Neural progenitor cell (in vitro differentiated cells): Measurements from ENCODE around the gene KLK3. TPM values are rescaled to one million over a fixed set of nuclear protein-coding genes. Genes with fewer than 3 reads are reported as not detected.

Experiments
- DNase-seq: peaks from one replicate; pipeline ENCODE4 v3.0.0-alpha.2; 2016; ENCODE audit warnings: low spot score
- H2AFZ ChIP-seq: fragments of 200-600 bp; sonication (generic); replicated peaks from 2 replicates; pipeline ENCODE4 v1.6.1; 2016; ENCODE audit warnings: antibody characterized with exemption
- H3F3A ChIP-seq: fragments of 200-600 bp; sonication (generic); 2 replicates; pipeline ENCODE4 v1.6.1; 2016; ENCODE audit warnings: antibody characterized with exemption, low read depth
- H3K27ac ChIP-seq: fragments of 200-600 bp; sonication (generic); 2 replicates; pipeline ENCODE4 v1.5.1; 2016; ENCODE audit warnings: mild to moderate bottlenecking
- H3K27me3 ChIP-seq: fragments of 200-600 bp; sonication (generic); 2 replicates; pipeline ENCODE4 v1.6.1; 2016; ENCODE audit warnings: mild to moderate bottlenecking, moderate library complexity
- H3K36me3 ChIP-seq: fragments of 200-600 bp; sonication (generic); 2 replicates; pipeline ENCODE4 v1.5.1; 2016
- H3K4me1 ChIP-seq: fragments of 200-600 bp; sonication (generic); 2 replicates; pipeline ENCODE4 v1.6.1; 2016; ENCODE audit warnings: mixed run types
- H3K4me2 ChIP-seq: fragments of 200-600 bp; sonication (generic); 2 replicates; pipeline ENCODE4 v1.6.1; 2016
- H3K4me3 ChIP-seq: fragments of 200-600 bp; sonication (generic); 2 replicates; pipeline ENCODE4 v1.5.1; 2016
- H3K79me2 ChIP-seq: fragments of 200-600 bp; sonication (generic); 2 replicates; pipeline ENCODE4 v1.6.1; 2016; ENCODE audit warnings: low read depth
- H3K9ac ChIP-seq: fragments of 200-600 bp; sonication (generic); 2 replicates; pipeline ENCODE4 v1.6.1; 2016
- H3K9me3 ChIP-seq: fragments of 200-600 bp; sonication (generic); 2 replicates; pipeline ENCODE4 v1.5.1; 2016; ENCODE audit warnings: low read depth
- H4K20me1 ChIP-seq: fragments of 200-600 bp; sonication (generic); 2 replicates; pipeline ENCODE4 v1.6.1; 2016; ENCODE audit warnings: low read depth
- H3K27ac Mint-ChIP-seq: 3 replicates; pipeline ENCODE4 v1.8.0; 2021; ENCODE audit warnings: mixed read lengths
- H3K27me3 Mint-ChIP-seq: 2 replicates; pipeline ENCODE4 v1.8.0; 2022; ENCODE audit warnings: low read depth, mild to moderate bottlenecking, inconsistent platforms, moderate library complexity, mixed read lengths; ENCODE audit not compliant: insufficient read depth
- H3K36me3 Mint-ChIP-seq: 3 replicates; pipeline ENCODE4 v1.8.0; 2021; ENCODE audit warnings: mixed read lengths
- H3K4me1 Mint-ChIP-seq: 3 replicates; pipeline ENCODE4 v1.8.0; 2021; ENCODE audit warnings: mixed read lengths
- H3K4me3 Mint-ChIP-seq: 3 replicates; pipeline ENCODE4 v1.8.0; 2021; ENCODE audit warnings: mild to moderate bottlenecking, moderate library complexity, mixed read lengths
- H3K9me3 Mint-ChIP-seq: 3 replicates; pipeline ENCODE4 v1.8.0; 2020; ENCODE audit warnings: mixed read lengths
- EZH2 ChIP-seq: fragments of 200-600 bp; sonication (generic); IDR thresholded peaks from 2 replicates; pipeline ENCODE4 v1.6.1; 2017; ENCODE audit warnings: antibody characterized with exemption, mild to moderate bottlenecking, moderate library complexity
- EZH2phosphoT487 ChIP-seq: fragments of 200-600 bp; sonication (generic); IDR thresholded peaks from 2 replicates; pipeline ENCODE4 v1.6.1; 2017; ENCODE audit warnings: antibody characterized with exemption
- total RNA-seq: library from RNA; depleted of rRNA; stranded (reverse); fragments of >200 nt; gene quantifications from 2 replicates; pipeline ENCODE4 v1.2.3, GENCODE V29; 2015; ENCODE audit warnings: low replicate concordance
- TF ChIP-seq, protein P1 (sequence below): fragments of 200-600 bp; sonication (generic); IDR thresholded peaks from 2 replicates; pipeline ENCODE4 v1.5.1; 2017; ENCODE audit warnings: antibody characterized with exemption, mild to moderate bottlenecking

KLK3 gene
- total RNA-seq, 1 donor from 2014 or later, result not detected

- no peak overlapping the region for H3K9ac ChIP-seq
- H3K4me3 Mint-ChIP-seq, result no peak overlapping the region
- H3K27ac Mint-ChIP-seq, result no peak overlapping the region
- H3K36me3 Mint-ChIP-seq, result no peaks in the 10 kb centered on the region
- H3K79me2 ChIP-seq, result no peaks in the 10 kb centered on the region
- H4K20me1 ChIP-seq, result no peaks in the 10 kb centered on the region
- H3F3A ChIP-seq, result no peaks in the 10 kb centered on the region
- no peak for DNase-seq
- no peak overlapping the region for H3K4me2 ChIP-seq
- H3K27me3 ChIP-seq, result peaks cover 53% of the 10 kb centered on the region
- H3K27me3 Mint-ChIP-seq, result peaks cover 9% of the 10 kb centered on the region
- H3K36me3 ChIP-seq, result no peaks in the 10 kb centered on the region
- TF ChIP-seq EZH2phosphoT487, result no peak
- H2AFZ ChIP-seq, result no peak overlapping the region
- H3K4me3 ChIP-seq, result no peak overlapping the region
- H3K9me3 Mint-ChIP-seq, result no peaks in the 10 kb centered on the region
- no peaks in the 10 kb centered on the region for H3K4me1 Mint-ChIP-seq
- no peaks in the 10 kb centered on the region for H3K9me3 ChIP-seq
- H3K27ac ChIP-seq, result no peak overlapping the region
- H3K4me1 ChIP-seq, result no peaks in the 10 kb centered on the region
Measured at GRCh38 chr19:50851620-50852019, 3.1 kb upstream of the KLK3 start.

DNA sequence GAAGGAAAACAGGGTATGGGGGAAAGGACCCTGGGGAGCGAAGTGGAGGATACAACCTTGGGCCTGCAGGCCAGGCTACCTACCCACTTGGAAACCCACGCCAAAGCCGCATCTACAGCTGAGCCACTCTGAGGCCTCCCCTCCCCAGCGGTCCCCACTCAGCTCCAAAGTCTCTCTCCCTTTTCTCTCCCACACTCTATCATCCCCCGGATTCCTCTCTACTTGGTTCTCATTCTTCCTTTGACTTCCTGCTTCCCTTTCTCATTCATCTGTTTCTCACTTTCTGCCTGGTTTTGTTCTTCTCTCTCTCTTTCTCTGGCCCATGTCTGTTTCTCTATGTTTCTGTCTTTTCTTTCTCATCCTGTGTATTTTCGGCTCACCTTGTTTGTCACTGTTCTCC lies 2.7 kb downstream of the KLK3 start:
- no peak for DNase-seq
- H3K9me3 Mint-ChIP-seq, result peaks cover 2% of the 10 kb centered on the region

DNA sequence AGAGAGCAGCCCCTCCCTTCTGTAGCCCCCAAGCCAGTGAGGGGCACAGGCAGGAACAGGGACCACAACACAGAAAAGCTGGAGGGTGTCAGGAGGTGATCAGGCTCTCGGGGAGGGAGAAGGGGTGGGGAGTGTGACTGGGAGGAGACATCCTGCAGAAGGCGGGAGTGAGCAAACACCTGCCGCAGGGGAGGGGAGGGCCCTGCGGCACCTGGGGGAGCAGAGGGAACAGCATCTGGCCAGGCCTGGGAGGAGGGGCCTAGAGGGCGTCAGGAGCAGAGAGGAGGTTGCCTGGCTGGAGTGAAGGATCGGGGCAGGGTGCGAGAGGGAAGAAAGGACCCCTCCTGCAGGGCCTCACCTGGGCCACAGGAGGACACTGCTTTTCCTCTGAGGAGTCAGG lies 4.2 kb downstream of the KLK3 start:
- Histone ChIP-seq H3K4me2 (no peak overlapping the region), H4K20me1 (no peaks in the 10 kb centered on the region), H3K9me3 (no peaks in the 10 kb centered on the region), H2AFZ (no peak overlapping the region), H3K9ac (no peak overlapping the region), H3K27me3 (peaks cover 40% of the 10 kb centered on the region), H3K4me3 (no peak overlapping the region), H3K79me2 (no peaks in the 10 kb centered on the region), H3F3A (no peaks in the 10 kb centered on the region), H3K27ac (no peak overlapping the region), H3K36me3 (no peaks in the 10 kb centered on the region), H3K4me1 (no peaks in the 10 kb centered on the region)
- H3K36me3 Mint-ChIP-seq, result no peaks in the 10 kb centered on the region
- DNase-seq, result no peak
- H3K9me3 Mint-ChIP-seq, result peaks cover 2% of the 10 kb centered on the region
- H3K27ac Mint-ChIP-seq, result no peak overlapping the region
- no peaks in the 10 kb centered on the region for H3K4me1 Mint-ChIP-seq
- peaks cover 25% of the 10 kb centered on the region for H3K27me3 Mint-ChIP-seq
- peak overlapping the region; percentile 6 for H3K4me3 Mint-ChIP-seq
- TF ChIP-seq EZH2phosphoT487, result no peak
- TF ChIP-seq, protein P1, sequence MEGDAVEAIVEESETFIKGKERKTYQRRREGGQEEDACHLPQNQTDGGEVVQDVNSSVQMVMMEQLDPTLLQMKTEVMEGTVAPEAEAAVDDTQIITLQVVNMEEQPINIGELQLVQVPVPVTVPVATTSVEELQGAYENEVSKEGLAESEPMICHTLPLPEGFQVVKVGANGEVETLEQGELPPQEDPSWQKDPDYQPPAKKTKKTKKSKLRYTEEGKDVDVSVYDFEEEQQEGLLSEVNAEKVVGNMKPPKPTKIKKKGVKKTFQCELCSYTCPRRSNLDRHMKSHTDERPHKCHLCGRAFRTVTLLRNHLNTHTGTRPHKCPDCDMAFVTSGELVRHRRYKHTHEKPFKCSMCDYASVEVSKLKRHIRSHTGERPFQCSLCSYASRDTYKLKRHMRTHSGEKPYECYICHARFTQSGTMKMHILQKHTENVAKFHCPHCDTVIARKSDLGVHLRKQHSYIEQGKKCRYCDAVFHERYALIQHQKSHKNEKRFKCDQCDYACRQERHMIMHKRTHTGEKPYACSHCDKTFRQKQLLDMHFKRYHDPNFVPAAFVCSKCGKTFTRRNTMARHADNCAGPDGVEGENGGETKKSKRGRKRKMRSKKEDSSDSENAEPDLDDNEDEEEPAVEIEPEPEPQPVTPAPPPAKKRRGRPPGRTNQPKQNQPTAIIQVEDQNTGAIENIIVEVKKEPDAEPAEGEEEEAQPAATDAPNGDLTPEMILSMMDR, result no peak
- TF ChIP-seq EZH2, result no peak

More for the DNA sequence above, 2.7 kb downstream of the KLK3 start:
- Mint-ChIP-seq H3K36me3 (no peaks in the 10 kb centered on the region), H3K27me3 (peaks cover 21% of the 10 kb centered on the region), H3K27ac (no peak overlapping the region), H3K4me1 (no peaks in the 10 kb centered on the region), H3K4me3 (no peak overlapping the region)
- no peak overlapping the region for H3K27ac ChIP-seq
- H2AFZ ChIP-seq, result no peak overlapping the region
- H3K27me3 ChIP-seq, result peaks cover 37% of the 10 kb centered on the region
- TF ChIP-seq, protein P1, result no peak
- TF ChIP-seq EZH2, result no peak
- TF ChIP-seq EZH2phosphoT487, result no peak
- no peaks in the 10 kb centered on the region for H3K36me3 ChIP-seq
- no peaks in the 10 kb centered on the region for H4K20me1 ChIP-seq
- H3K9me3 ChIP-seq, result no peaks in the 10 kb centered on the region
- H3F3A ChIP-seq, result no peaks in the 10 kb centered on the region
- H3K9ac ChIP-seq, result no peak overlapping the region
- no peaks in the 10 kb centered on the region for H3K4me1 ChIP-seq
- no peak overlapping the region for H3K4me3 ChIP-seq
- no peak overlapping the region for H3K4me2 ChIP-seq
- H3K79me2 ChIP-seq, result no peaks in the 10 kb centered on the region

DNA sequence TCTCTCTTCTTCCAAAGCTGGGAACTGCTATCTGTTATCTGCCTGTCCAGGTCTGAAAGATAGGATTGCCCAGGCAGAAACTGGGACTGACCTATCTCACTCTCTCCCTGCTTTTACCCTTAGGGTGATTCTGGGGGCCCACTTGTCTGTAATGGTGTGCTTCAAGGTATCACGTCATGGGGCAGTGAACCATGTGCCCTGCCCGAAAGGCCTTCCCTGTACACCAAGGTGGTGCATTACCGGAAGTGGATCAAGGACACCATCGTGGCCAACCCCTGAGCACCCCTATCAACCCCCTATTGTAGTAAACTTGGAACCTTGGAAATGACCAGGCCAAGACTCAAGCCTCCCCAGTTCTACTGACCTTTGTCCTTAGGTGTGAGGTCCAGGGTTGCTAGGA lies 5.1 kb downstream of the KLK3 start:
- Mint-ChIP-seq H3K4me1 (no peaks in the 10 kb centered on the region), H3K27me3 (peaks cover 23% of the 10 kb centered on the region), H3K9me3 (peaks cover 2% of the 10 kb centered on the region), H3K36me3 (no peaks in the 10 kb centered on the region), H3K4me3 (no peak overlapping the region), H3K27ac (no peak overlapping the region)
- Histone ChIP-seq H3F3A (no peaks in the 10 kb centered on the region), H3K27ac (no peak overlapping the region), H4K20me1 (no peaks in the 10 kb centered on the region), H3K4me2 (no peak overlapping the region), H3K4me3 (no peak overlapping the region), H3K9ac (no peak overlapping the region), H3K27me3 (peaks cover 46% of the 10 kb centered on the region), H3K4me1 (no peaks in the 10 kb centered on the region), H3K9me3 (no peaks in the 10 kb centered on the region), H3K79me2 (no peaks in the 10 kb centered on the region), H2AFZ (no peak overlapping the region), H3K36me3 (no peaks in the 10 kb centered on the region)
- TF ChIP-seq EZH2phosphoT487 (no peak), EZH2 (no peak)
- TF ChIP-seq, protein P1, result no peak
- no peak for DNase-seq
